ENCODE data around the gene ZNF135. TPM values are rescaled to one million over a fixed set of nuclear protein-coding genes. Genes with fewer than 3 reads are reported as not detected.
A peak's percentile ranks its signal among the peaks of the same experiment; 100 is the strongest.

ZNF135 gene
- polyA plus RNA-seq, 10 donors = 9.9 to 19.1 (median 13.7) TPM

DNA sequence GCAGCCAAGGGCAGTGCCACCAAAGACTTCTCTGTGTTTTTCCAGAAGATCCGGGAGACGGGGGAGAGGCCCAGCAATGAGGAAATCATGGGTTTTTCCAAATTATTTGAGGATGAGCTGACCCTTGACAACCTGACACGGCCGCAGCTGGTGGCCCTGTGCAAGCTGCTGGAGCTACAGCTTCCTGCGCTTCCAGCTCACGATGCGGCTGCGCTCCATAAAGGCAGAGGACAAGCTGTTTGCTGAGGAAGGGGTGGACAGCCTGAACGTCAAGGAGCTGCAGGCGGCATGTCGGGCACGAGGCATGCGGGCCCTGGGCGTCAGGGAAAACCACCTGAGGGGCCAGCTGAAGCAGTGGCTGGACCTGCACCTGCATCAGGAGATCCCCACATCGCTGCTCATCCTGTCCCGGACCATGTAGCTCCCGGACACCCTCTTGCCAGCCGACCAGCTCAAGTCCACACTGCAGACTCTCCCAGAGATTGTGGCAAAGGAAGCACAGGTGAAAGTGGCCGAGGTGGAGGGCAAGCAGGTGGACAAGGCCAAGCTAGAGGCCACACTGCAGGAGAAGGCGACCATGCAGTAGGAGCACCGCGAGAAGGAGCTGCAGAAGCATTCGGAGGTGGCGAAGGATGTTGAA lies 13.6 kb upstream of the ZNF135 start:
- no peak for DNase-seq

DNA sequence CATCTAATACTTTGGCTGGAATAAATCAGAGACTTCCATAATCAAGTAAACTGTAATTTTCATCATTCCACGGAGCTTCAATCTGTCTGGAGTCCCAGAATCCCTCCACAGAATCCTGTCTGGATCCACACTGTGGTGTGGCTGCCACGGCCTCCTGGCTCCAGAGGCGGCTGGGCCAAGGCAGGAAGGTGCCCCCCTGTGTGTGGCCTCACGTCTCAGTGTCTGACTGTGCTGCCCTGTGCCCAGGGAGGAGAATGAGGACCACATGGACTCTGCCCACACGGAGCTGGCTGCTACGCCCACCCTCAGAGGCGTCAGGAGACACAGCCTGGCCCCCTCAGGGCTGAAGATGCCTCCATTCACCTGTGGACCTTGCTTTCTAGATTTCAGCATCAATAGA lies 12.2 kb upstream of the ZNF135 start:
- no peak for DNase-seq

DNA sequence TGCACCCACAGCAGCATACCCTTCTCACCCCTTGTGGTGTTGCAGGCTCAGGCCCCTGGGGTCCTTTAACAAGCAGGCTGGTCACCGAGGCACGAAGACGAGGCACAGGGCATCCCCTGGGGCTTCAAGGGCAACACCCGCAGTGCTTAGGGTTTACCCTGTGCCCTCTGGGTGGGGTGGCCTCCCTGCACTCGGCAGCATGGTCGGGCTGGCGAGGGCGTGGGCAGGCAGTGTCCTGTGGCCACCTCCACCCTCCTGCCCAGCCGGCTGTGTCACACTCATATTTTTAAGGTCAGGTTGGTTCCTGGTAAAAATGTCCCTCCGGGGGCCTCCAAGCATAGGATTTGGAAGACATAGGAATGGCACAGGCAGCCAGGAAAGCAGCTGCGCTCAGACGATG lies 11.4 kb upstream of the ZNF135 start:
- no peak for DNase-seq

DNA sequence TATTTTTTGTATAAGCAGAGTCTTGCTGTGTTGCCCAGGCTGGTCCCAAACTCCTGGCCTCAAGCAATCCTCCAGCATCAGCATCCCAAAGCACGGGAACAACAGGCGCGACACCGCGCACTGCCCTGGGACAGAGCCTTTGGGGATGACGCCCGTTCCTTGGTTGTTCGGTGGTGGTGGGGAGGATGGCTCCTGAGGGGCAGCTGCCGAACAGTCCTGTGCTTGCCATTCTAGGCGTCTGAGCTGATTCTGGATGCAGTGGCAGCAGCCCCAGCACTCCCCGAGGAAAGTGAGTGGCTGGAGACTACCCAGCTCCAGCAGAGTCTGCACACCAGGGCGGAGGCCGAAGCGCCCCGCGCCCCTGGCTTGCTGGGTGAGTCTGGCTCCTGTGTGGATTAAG lies 6.8 kb upstream of the ZNF135 start:
- no peak for DNase-seq

DNA sequence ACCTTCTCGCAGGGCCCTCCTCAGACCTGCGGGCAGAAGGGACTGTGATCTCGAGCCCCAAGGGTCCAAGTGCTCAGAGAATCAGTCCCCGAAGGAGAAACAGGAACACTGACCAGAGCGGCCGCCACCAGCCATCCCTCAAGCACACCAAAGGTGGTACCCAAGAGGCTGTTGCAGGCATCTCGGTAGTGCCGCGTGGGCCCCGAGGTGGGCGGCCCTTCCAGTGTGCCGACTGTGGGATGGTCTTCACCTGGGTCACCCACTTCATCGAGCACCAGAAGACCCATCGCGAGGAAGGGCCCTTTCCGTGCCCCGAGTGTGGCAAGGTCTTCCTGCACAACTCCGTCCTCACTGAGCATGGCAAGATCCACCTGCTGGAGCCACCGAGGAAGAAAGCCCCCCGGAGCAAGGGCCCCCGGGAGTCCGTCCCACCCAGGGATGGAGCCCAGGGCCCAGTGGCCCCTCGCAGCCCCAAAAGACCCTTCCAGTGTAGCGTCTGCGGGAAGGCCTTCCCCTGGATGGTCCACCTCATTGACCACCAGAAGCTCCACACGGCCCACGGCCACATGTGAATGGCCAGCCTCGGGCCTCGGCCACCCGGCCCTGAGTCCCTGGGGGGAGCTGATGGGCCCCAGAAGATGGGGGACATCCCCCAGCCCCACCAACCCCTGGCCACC lies 5.5 kb upstream of the ZNF135 start:
- no peak for DNase-seq

DNA sequence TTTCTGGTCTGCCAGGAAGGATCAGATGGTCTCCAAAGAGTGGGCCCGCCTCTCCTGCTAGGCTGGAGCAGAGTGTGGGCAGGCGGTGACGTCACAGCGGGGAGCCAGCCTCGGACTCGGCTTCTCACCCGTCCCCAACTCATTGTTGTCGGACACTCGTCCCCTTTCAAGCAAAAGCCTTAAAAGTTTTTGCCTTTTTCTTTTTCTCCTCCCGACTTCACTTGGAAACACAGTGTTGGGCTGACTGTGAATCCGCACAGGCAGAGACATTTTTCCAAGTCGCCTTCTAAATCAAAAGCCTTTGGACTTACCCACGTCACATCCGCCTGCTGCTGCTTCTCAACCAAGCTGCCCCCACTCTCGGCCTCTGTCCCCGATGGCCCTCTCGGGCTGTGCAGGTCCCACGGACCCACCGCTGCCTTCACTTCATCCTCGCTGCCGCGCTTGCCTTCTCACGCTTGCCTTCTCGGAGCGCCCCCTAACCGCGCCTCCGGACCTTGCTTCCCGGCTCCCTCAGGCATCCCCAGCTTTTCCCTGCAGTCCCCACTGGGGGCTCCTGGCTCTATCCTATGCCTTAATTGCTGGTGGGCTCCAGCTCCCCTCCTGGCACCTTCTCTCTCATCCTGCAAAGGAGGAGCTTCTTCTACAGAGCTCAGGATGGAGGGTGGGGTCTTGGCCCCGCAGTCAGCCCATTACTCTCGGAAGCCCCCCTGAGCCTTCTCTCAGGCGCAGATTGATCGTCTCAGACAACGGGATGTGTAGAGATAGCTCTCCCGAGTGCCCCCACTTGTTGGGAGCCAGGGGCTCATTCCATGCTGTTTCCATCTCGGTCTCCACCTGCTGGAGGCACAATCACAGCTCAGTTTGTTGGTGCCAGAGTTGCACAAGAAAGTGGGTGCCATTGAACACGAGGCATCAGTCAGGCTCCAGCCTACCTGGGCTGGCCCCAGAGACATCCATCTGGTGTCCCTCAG lies 3.9 kb upstream of the ZNF135 start:
- DNase-seq = peak; percentile 13 to 87 (median 65)

DNA sequence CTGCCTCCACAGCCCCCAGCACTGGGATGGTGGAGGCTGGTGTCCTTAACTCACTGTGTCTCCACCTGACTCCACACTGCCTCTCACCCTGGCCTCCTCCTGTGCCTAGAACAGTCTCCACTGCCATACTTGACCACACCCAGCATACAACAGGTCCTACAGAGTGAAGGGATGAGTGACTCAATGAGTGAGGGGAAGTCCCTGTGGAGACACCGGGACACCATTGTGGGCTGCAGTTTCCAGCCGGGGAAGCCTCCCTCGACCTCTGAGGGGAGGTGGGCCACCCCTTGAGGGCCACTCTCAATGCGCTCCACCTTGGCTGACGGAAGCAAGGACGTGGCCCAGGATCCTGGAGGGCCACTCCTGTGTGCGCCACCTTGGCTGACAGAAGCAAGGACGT lies 2.8 kb upstream of the ZNF135 start:
- DNase-seq = no peak

DNA sequence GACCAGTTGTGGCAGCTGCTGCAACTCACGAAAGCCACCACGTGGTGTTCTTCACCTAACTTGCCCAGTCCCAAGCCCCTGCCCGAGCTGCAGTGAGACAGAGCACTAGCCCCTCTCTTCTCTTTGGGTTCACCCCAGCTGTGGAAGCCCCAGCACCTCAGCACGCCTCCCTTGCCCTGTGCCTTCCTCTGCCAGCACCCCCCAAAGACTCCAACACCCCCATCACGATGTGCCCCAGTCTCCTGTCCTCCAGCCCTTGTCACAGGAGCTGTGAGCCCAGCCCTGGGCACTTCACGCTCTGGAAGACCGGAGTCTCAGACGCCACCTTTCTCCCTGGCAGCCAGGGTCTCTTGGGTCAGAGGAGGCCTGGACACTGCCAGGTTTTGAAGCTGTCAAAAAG lies 2.2 kb upstream of the ZNF135 start:
- no peak for DNase-seq

DNA sequence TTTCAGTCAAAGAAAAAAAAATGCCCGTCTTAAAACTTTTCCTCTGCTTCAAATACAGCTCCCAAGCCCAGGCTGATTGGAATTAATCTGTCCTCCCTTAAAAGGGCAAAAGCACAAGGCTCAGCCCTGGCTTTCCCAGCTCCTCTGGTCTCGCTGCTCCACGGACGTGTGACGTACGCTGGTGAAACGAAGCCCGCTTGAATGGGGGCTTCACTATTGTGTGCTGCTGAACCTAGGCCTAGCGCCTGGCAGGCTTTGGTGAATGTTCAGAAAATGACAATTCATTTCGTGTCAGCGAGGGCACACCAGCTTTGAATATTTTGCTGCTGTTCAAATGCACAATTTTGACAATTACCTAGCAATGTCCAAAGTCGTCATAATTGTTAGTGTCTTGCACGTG lies 615 bp upstream of the ZNF135 start:
- DNase-seq = no peak

DNA sequence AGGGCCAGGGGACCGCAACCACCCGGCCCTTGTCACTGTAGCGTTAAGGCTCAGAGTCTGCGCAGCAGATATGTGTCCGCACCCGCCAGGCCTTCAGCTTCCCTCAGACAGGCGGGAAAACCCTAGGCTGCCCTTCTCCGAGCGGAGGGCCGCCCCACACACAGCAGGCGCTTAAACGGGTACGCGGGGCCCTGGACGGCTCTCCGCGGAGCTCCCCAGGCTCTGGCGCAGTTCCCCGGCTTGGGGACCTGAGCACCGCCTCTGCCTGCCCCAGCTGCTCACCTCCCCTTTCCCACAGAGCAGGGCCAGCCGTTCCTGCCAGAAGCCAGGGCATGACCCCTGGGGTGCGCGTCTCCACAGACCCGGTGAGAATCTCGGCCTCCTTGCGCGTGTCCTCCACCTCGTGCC lies 593 bp downstream of the ZNF135 start:
- no peak for DNase-seq

DNA sequence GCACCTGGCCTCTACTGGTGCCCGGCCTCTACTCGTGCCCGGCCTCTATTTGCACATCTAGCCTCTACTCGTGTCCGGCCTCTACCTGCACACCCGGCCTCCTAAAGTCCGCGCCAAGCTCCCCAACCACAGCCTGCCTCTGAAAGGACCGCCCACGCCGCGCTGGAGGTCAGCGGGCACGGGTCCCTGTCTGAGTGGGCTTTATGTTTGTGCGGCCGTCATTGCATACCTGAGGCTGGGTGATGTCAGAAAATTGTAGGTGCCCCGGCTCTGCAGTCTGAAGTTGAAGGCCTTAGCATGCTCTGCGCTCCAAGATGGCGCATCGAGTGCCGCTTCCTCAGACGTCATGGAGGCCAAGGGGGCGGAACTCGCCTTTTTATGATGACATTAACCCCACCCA lies 1.1 kb downstream of the ZNF135 start:
- DNase-seq = no peak

DNA sequence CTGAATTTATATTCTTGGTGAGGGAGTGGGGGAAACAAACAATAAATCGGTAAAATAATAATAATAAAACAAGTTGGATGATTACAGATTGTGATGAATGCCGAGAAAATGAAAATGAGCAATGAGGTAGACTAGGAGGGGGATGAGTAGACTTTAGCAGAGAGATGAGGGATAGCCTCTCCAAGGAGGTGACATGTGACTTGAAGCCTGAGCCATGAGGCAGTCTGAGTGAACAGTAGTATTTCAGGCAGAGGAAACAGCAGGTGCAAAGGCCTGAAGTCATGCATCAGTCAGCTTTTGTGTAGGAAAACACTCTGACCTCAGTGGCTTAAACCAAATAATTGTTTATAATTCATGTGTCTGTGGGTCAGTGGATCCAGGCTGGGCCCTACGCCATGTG lies 4.6 kb downstream of the ZNF135 start:
- DNase-seq = no peak

DNA sequence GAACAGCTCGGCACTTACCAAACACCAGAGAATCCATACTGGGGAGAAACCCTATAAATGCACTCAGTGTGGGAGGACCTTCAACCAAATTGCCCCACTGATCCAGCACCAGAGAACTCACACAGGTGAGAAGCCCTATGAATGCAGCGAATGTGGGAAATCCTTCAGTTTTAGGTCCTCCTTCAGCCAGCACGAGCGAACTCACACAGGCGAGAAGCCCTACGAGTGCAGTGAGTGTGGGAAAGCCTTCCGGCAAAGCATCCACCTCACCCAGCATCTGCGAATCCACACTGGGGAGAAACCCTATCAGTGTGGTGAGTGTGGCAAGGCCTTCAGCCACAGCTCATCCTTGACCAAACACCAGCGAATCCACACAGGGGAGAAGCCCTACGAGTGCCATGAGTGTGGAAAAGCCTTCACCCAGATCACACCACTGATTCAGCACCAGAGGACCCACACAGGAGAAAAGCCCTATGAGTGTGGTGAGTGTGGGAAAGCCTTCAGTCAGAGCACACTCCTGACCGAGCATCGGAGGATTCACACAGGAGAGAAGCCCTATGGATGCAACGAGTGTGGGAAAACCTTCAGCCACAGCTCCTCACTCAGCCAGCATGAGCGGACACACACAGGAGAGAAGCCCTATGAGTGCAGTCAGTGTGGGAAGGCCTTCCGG lies 8.3 kb downstream of the ZNF135 start:
- DNase-seq = no peak

DNA sequence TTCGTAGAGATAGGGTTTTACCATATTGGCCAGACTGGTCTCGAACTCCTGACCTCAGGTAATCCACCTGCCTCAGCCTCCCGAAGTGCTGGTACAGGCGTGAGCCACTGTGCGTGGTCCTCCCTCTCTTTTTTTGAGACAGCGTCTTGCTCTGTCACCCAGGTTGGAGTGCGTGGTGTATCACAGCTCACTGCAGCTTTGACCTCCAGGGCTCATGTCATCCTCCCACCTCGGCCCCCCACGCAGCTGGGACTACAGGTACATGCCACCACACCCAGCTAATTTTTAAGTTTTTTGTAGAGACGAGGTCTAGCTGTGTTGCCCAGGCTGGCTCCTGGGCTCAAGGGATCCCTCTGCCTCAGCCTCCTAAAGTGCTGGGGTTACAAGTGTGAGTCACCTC lies 20.7 kb downstream of the ZNF135 start:
- no peak for DNase-seq

DNA sequence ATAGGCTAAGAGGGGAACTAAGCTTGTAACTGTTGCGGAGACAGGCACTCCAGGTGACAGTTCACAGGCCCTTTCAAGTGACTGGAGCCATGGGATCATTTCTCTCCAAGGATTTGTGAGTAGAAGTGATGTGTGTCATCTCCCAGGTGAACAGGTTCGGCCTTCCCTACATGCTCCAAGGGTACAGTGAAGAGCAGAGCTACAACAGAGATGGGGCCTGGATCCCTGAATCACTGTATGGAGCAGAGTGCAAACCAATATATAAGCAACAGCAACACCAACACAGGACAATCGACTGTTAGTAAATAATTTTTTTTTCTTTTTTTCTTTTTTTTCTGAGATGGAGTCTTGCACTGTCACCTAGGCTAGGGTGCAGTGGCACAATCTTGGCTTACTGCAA lies 23.9 kb downstream of the ZNF135 start:
- DNase-seq = peak in 1 of 3 donors; percentile 32

DNA sequence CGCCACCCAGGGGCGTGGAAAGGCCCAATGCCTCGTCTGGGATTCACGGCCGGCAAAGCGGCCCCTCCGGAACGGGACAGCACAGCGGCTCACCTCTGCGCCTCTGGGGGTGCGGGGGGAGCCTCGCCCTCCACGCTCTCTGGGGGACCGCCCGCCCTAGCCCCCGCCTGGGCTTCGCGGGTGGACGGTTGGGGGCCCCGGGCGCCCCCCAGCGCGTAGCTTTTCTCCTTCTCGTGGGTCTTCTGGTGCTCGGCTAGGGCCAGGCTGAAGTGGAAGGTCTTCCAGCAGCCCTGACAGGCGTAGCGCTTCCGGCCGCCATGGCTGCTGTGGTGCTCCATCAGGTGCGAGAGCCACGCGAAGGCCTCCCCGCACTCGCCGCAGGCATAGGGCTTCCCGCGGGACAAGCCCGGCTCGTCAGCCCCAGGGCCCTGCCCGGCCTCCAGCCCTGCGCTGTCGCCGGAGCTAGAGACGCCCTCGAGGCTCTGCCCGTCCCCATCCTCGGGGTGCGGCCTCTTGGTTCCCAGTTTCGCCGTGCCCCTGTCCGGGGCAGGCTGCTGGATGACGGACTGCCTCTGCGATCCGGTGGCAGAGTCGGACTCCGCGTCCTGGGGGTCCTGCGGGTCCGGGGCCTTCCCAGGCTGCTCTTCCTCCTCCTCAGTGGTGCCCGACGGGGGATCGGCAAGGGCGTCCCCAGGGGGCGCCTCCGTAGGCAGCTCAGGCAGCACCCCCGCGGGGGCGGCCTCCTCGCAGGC lies 25.7 kb downstream of the ZNF135 start:
- no peak for DNase-seq

DNA sequence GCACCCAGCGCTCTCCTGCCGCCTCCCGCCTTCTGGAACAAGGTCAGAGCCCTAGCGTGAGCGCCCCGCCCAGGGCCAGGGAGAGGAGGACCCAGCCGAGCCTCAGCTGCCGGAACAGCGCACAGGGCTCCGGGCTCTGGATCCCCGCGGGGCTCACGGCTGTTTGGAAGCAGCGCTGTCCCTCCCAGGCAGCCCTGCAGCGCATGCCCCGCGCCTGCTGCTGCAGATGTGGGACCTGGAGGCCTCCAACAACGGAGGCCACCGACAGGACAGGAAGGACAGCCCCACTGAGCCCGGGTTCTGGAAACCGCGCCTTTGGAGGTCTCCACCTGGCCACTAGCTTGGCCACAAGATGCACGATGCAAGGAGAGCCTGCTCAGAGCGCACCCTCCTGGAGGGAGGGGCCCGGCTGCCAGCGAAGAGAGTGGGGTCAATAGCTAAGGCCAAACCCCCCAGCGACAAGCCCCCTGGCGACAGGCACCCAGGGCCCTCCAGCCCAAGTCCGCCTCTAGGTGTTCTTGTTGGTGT lies 26.3 kb downstream of the ZNF135 start:
- no peak for DNase-seq

DNA sequence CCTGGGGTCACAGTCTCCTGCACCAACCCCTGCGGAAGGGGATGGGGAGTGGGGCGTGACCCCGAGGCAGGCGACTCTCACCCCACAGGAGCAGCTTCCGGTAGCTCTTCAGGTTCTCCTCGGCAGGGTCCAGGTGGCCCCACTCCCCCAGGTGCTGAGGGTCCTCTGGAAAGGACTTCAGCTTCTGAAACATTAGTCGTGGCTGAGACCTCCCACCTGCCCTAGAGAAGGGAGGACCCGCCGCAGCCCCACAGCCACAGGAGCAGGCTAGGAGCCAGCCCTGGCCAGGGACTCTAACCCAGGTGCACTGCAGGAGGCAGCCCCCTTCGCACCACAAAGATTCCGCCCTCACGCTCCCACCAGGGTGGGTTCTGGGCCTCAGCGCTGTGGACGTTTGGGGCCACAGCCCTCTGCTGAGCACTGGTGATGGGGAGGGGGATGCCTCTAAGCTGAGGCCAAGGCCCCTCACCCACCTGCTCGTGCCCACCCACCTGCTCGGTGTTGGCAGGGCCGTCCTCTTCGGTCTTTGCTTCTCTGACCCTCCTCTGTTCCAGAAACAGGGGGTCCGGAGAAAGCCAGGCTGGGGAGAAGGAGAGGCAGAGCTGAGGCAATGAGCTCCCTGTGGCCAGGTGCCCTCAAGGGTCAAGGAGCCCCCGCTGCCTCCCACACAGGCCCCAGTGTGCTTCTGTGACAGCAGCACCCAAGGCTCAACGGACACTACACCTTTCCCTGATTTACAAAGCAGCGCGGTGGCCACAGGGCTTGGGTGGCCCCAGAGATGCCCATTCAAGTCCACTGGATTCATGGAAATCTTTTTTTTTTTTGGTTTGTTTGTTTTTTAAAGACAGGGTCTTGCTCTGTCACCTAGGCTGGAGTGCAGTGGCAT lies 28.0 kb downstream of the ZNF135 start:
- no peak for DNase-seq

DNA sequence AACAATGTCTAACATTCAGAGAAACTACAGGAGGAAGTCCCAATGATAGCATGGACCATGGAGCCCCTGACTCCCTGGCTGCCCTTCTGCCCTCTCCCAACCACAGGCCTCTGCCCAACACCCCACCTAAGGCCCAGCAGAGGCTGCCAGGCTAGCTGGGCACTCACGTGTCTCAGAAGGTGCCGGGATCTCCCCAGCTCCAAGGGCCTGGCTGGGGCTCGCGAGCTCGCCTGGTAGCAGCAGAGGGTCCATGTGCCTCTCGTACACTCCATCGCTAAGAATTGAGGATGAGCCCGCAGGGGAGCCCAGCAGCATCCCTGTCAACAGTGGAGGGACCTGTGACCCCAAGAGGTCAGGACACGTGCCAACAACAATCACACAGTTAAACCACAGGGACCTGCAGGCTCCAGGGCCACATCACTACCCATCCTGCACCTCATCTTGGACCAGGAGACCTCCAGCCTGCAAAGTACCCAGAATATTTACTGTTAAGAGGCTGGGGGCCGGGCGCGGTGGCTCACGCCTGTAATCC lies 29.5 kb downstream of the ZNF135 start:
- DNase-seq = no peak

DNA sequence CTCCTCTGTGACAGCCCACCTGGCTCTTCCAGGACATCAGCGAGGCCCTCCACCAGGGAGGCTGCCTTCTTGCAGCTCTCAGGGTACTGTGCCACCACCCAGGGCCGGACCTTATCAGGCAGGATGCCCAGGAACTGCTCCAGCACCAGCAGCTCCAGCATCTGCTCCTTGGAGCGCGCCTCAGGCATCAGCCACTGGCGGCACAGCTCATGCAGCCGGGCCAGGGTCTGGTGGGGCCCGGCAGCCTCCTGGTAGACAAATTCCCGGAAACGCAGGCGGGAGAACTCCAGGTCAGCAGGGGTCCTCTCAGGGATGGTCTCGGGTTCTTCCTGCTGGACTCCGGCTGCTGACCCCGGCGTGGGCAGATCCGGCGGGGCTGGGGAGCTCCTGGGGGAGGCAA lies 30.8 kb downstream of the ZNF135 start:
- DNase-seq = no peak
